Stimulated activated naive CD4-positive, alpha-beta T cell treated with Interleukin-2 at 50 U/mL for 16 hours (primary cell): ENCODE measurements around the gene INAVA.

Source experiments
- DNase-seq: peaks from one replicate; lab custom pipeline; 2025; lab: John Stamatoyannopoulos, UW

The INAVA gene

GRCh38 chr1:200875416-200875815 is 19.3 kb upstream of the INAVA start:
- DNase-seq, result no peak

GRCh38 chr1:200877010-200877409 is 17.7 kb upstream of the INAVA start:
- DNase-seq, result no peak

GRCh38 chr1:200877839-200878551 is 16.7 kb upstream of the INAVA start:
- peak; percentile 69 for DNase-seq

- DNase-seq, result no peak
These were observed 14.5 kb upstream of the INAVA start for GRCh38 chr1:200880212-200880611.

- no peak for DNase-seq
These were observed 11.6 kb upstream of the INAVA start for GRCh38 chr1:200883118-200883517.

- DNase-seq, result no peak
These were observed 8.9 kb upstream of the INAVA start for GRCh38 chr1:200885623-200886402.

GRCh38 chr1:200886594-200886993 is 8.1 kb upstream of the INAVA start:
- no peak for DNase-seq

GRCh38 chr1:200887036-200887435 is 7.7 kb upstream of the INAVA start:
- no peak for DNase-seq

GRCh38 chr1:200887772-200888348 is 6.8 kb upstream of the INAVA start:
- DNase-seq, result no peak

- peak; percentile 48 for DNase-seq
These were observed 6.3 kb upstream of the INAVA start for GRCh38 chr1:200888349-200888838.

GRCh38 chr1:200889571-200889970 is 5.1 kb upstream of the INAVA start:
- peak; percentile 11 for DNase-seq

GRCh38 chr1:200890027-200890426 is 4.7 kb upstream of the INAVA start:
- no peak for DNase-seq

- DNase-seq, result no peak
These were observed 3.6 kb upstream of the INAVA start for GRCh38 chr1:200890818-200891773.

- DNase-seq, result no peak
These were observed 2.9 kb upstream of the INAVA start for GRCh38 chr1:200891774-200892157.

- no peak for DNase-seq
These were observed 2.2 kb upstream of the INAVA start for GRCh38 chr1:200892546-200892945.

GRCh38 chr1:200892958-200893357 is 1.7 kb upstream of the INAVA start:
- no peak for DNase-seq

GRCh38 chr1:200893411-200893901 is 1.2 kb upstream of the INAVA start:
- no peak for DNase-seq

GRCh38 chr1:200895443-200895789 is 716 bp downstream of the INAVA start:
- no peak for DNase-seq

GRCh38 chr1:200895801-200896530 is 1.3 kb downstream of the INAVA start:
- no peak for DNase-seq

- no peak for DNase-seq
These were observed 2.0 kb downstream of the INAVA start for GRCh38 chr1:200896531-200897196.

GRCh38 chr1:200897259-200897658 is 2.6 kb downstream of the INAVA start:
- DNase-seq, result no peak
